Trophoblast cell (in vitro differentiated cells and primary cell): Measurements from ENCODE around the gene CAPN10.

Experiments
- DNase-seq, 2 donors: peaks; one replicate each; pipeline ENCODE4 v3.0.0-alpha.2; 2016
- H2AFZ ChIP-seq: 2 replicates; pipeline ENCODE4 v1.6.1; 2013; ENCODE audit warnings: low read length, moderate library complexity, mild to moderate bottlenecking; ENCODE audit not compliant: insufficient read depth, poor library complexity
- H2AK5ac ChIP-seq: 2 replicates; pipeline ENCODE4 v1.6.1; 2013; ENCODE audit warnings: mild to moderate bottlenecking, low read length
- H2BK120ac ChIP-seq: 2 replicates; pipeline ENCODE4 v1.6.1; 2013; ENCODE audit warnings: low read length, mild to moderate bottlenecking, moderate library complexity; ENCODE audit not compliant: insufficient read depth, poor library complexity
- H2BK12ac ChIP-seq: 2 replicates; pipeline ENCODE4 v1.6.1; 2013; ENCODE audit warnings: mild to moderate bottlenecking, low read length, moderate library complexity
- H2BK5ac ChIP-seq: 2 replicates; pipeline ENCODE4 v1.6.1; 2013; ENCODE audit warnings: low read length, low read depth, moderate library complexity, mild to moderate bottlenecking; ENCODE audit not compliant: poor library complexity
- H3K14ac ChIP-seq: 2 replicates; pipeline ENCODE4 v1.6.1; 2013; ENCODE audit warnings: mild to moderate bottlenecking, low read length
- H3K18ac ChIP-seq: 2 replicates; pipeline ENCODE4 v1.6.1; 2013; ENCODE audit warnings: mild to moderate bottlenecking, low read length
- H3K23ac ChIP-seq: 2 replicates; pipeline ENCODE4 v1.6.1; 2013; ENCODE audit warnings: low read length
- H3K27ac ChIP-seq: 2 replicates; pipeline ENCODE4 v1.5.1; 2013; ENCODE audit warnings: low read depth, mild to moderate bottlenecking, inconsistent platforms, low read length, moderate library complexity
- H3K27me3 ChIP-seq: 2 replicates; pipeline ENCODE4 v1.6.1; 2013; ENCODE audit warnings: inconsistent platforms, mild to moderate bottlenecking, low read length, moderate library complexity; ENCODE audit not compliant: insufficient read depth
- H3K36me3 ChIP-seq, 2 experiments: 1 replicate in 1 of 2; 2 replicates in 1 of 2; pipeline ENCODE4 v1.6.1; 2013; ENCODE audit warnings: low read length in 2 of 2, mild to moderate bottlenecking in 2 of 2, moderate library complexity in 1 of 2; ENCODE audit not compliant: insufficient read depth in 2 of 2, control insufficient read depth in 1 of 2
- H3K4ac ChIP-seq: 2 replicates; pipeline ENCODE4 v1.6.1; 2013; ENCODE audit warnings: low read depth, mild to moderate bottlenecking, low read length, moderate library complexity
- H3K4me1 ChIP-seq, 2 experiments: 1 replicate in 1 of 2; 2 replicates in 1 of 2; pipeline ENCODE4 v1.6.1; 2013; ENCODE audit warnings: low read length in 2 of 2, mild to moderate bottlenecking in 2 of 2, moderate library complexity in 1 of 2; ENCODE audit not compliant: insufficient read depth in 2 of 2, control insufficient read depth in 1 of 2
- H3K4me2 ChIP-seq: 2 replicates; pipeline ENCODE4 v1.6.1; 2013; ENCODE audit warnings: inconsistent platforms, mild to moderate bottlenecking, low read length, moderate library complexity
- H3K4me3 ChIP-seq: 2 replicates; pipeline ENCODE4 v1.5.1; 2013; ENCODE audit warnings: mild to moderate bottlenecking, low read depth, low read length, inconsistent platforms
- H3K79me1 ChIP-seq: one replicate; pipeline ENCODE4 v1.6.1; 2013; ENCODE audit warnings: low read length
- H3K79me2 ChIP-seq: 2 replicates; pipeline ENCODE4 v1.6.1; 2013; ENCODE audit warnings: low read length, mild to moderate bottlenecking; ENCODE audit not compliant: control insufficient read depth, insufficient read depth, poor library complexity
- H3K9ac ChIP-seq: 2 replicates; pipeline ENCODE4 v1.6.1; 2013; ENCODE audit warnings: mild to moderate bottlenecking, low read length
- H3K9me3 ChIP-seq: 2 replicates; pipeline ENCODE4 v1.6.1; 2013; ENCODE audit warnings: low read depth, mild to moderate bottlenecking, control low read depth, inconsistent platforms, low read length; ENCODE audit not compliant: insufficient read depth
- H4K12ac ChIP-seq: 2 replicates; pipeline ENCODE4 v1.6.1; 2013; ENCODE audit warnings: low read depth, mild to moderate bottlenecking, low read length, moderate library complexity
- H4K8ac ChIP-seq: 2 replicates; pipeline ENCODE4 v1.6.1; 2013; ENCODE audit warnings: low read depth, mild to moderate bottlenecking, low read length, moderate library complexity
- H4K91ac ChIP-seq: one replicate; pipeline ENCODE4 v1.6.1; 2013; ENCODE audit warnings: low read depth, mild to moderate bottlenecking, low read length, moderate library complexity
- WGBS: extraction: QIAGEN DNeasy Blood & Tissue Kit; methylation state at CpG from one replicate; pipeline ENCODE4 v1.1.7; 2013; ENCODE audit warnings: missing lambda C conversion rate; ENCODE audit not compliant: insufficient read length, insufficient coverage; ENCODE audit errors: extremely low coverage; 5-methylcytosine and 5-hydroxymethylcytosine counted together

The CAPN10 gene

GRCh38 chr2:240642806-240643092 is 56.2 kb downstream of the CAPN10 start:
- H3K18ac ChIP-seq: no peak overlapping the region
- H3K9me3 ChIP-seq: no peaks in the 10 kb centered on the region
- no peaks in the 10 kb centered on the region for H3K79me1 ChIP-seq
- H3K27ac ChIP-seq: no peak overlapping the region
- no peak overlapping the region for H4K12ac ChIP-seq
- no peak overlapping the region for H4K8ac ChIP-seq
- no peak overlapping the region for H3K23ac ChIP-seq
- no peak overlapping the region for H4K91ac ChIP-seq
- H3K36me3 ChIP-seq: no peaks in the 10 kb centered on the region
- H2BK5ac ChIP-seq: no peak overlapping the region
- no peak overlapping the region for H3K4ac ChIP-seq
- H3K14ac ChIP-seq: no peak overlapping the region
- no peak overlapping the region for H3K4me3 ChIP-seq
- no peak overlapping the region for H3K9ac ChIP-seq
- no CpG with 5 or more reads among the region's 11 CpGs for WGBS
- H2AK5ac ChIP-seq: no peak overlapping the region
- H2AFZ ChIP-seq: no peak overlapping the region
- no peak overlapping the region for H2BK120ac ChIP-seq
- no peak for DNase-seq
- H3K79me2 ChIP-seq: no peaks in the 10 kb centered on the region
- no peak overlapping the region for H3K4me2 ChIP-seq
- H3K4me1 ChIP-seq: no peaks in the 10 kb centered on the region
- no peaks in the 10 kb centered on the region for H3K27me3 ChIP-seq
- H2BK12ac ChIP-seq: no peak overlapping the region

- Histone ChIP-seq H3K27me3 (no peaks in the 10 kb centered on the region), H3K36me3 (no peaks in the 10 kb centered on the region), H3K4me2 (no peak overlapping the region), H3K27ac (no peak overlapping the region), H2BK5ac (no peak overlapping the region), H3K4me1 (no peaks in the 10 kb centered on the region), H4K12ac (no peak overlapping the region), H3K4me3 (no peak overlapping the region), H3K79me1 (no peaks in the 10 kb centered on the region), H3K9me3 (no peaks in the 10 kb centered on the region), H4K91ac (no peak overlapping the region), H3K79me2 (no peaks in the 10 kb centered on the region), H3K18ac (no peak overlapping the region), H3K14ac (no peak overlapping the region), H3K23ac (no peak overlapping the region), H2BK12ac (no peak overlapping the region), H2AFZ (no peak overlapping the region), H3K9ac (no peak overlapping the region), H2BK120ac (no peak overlapping the region), H2AK5ac (no peak overlapping the region), H3K4ac (no peak overlapping the region), H4K8ac (no peak overlapping the region)
- WGBS: no CpG with 5 or more reads among the region's 13 CpGs
- DNase-seq: no peak
These were observed 56.7 kb downstream of the CAPN10 start for GRCh38 chr2:240643093-240643810.

- Histone ChIP-seq H4K8ac (no peak overlapping the region), H4K12ac (no peak overlapping the region), H3K9me3 (no peaks in the 10 kb centered on the region), H3K4me1 (no peaks in the 10 kb centered on the region), H2BK120ac (no peak overlapping the region), H3K14ac (no peak overlapping the region), H3K18ac (no peak overlapping the region), H3K27me3 (no peaks in the 10 kb centered on the region), H3K27ac (no peak overlapping the region), H3K79me2 (no peaks in the 10 kb centered on the region), H3K4me3 (no peak overlapping the region), H2BK5ac (no peak overlapping the region), H3K79me1 (no peaks in the 10 kb centered on the region), H3K23ac (no peak overlapping the region), H2AFZ (no peak overlapping the region), H3K4ac (no peak overlapping the region), H3K9ac (no peak overlapping the region), H3K36me3 (no peaks in the 10 kb centered on the region), H3K4me2 (no peak overlapping the region), H4K91ac (no peak overlapping the region), H2BK12ac (no peak overlapping the region), H2AK5ac (no peak overlapping the region)
- no CpG with 5 or more reads among the region's 15 CpGs for WGBS
- DNase-seq: no peak
These were observed 57.2 kb downstream of the CAPN10 start for GRCh38 chr2:240643811-240644150.

- no peak for DNase-seq
- no peak overlapping the region for H2AFZ ChIP-seq
- no peak overlapping the region for H3K23ac ChIP-seq
- no peaks in the 10 kb centered on the region for H3K36me3 ChIP-seq
- no peak overlapping the region for H3K9ac ChIP-seq
- WGBS: no CpG with 5 or more reads among the region's 14 CpGs
- no peak overlapping the region for H3K14ac ChIP-seq
- H2BK120ac ChIP-seq: no peak overlapping the region
- H3K18ac ChIP-seq: no peak overlapping the region
- H3K4ac ChIP-seq: no peak overlapping the region
- H3K4me1 ChIP-seq: no peaks in the 10 kb centered on the region
- H2BK12ac ChIP-seq: no peak overlapping the region
- no peak overlapping the region for H3K4me3 ChIP-seq
- H3K27ac ChIP-seq: no peak overlapping the region
- no peaks in the 10 kb centered on the region for H3K79me2 ChIP-seq
- no peaks in the 10 kb centered on the region for H3K27me3 ChIP-seq
- no peak overlapping the region for H4K8ac ChIP-seq
- H2AK5ac ChIP-seq: no peak overlapping the region
- H4K12ac ChIP-seq: no peak overlapping the region
- H4K91ac ChIP-seq: no peak overlapping the region
- no peaks in the 10 kb centered on the region for H3K79me1 ChIP-seq
- H2BK5ac ChIP-seq: no peak overlapping the region
- no peaks in the 10 kb centered on the region for H3K9me3 ChIP-seq
- H3K4me2 ChIP-seq: no peak overlapping the region
These were observed 57.7 kb downstream of the CAPN10 start for GRCh38 chr2:240644171-240644651.
